ENCODE measurements around the gene EYS.
A peak's percentile ranks its signal among the peaks of the same experiment; 100 is the strongest.
"Not testable (repeated sequence)": the region's sequence is repeated elsewhere in the genome, so short reads cannot be mapped to it uniquely, and the experiment has no call there.

The EYS gene

GRCh38 chr6:64476935-64477334, 1230.1 kb downstream of the EYS start:
- H3K4me3 ChIP-seq (ENCODE audit: low read depth, low read length), result no peak overlapping the region
- TF ChIP-seq CTCF (IDR thresholded peaks at IDR 0.05; ENCODE audit: low read depth, low read length), result no peak

GRCh38 chr6:64469405-64469804, 1237.6 kb downstream of the EYS start:
- not testable (repeated sequence) for H3K4me3 ChIP-seq (ENCODE audit: low read depth, low read length)
- peak; percentile 28; the same call in 1 of the 2 replicates for TF ChIP-seq CTCF (IDR thresholded peaks at IDR 0.05; ENCODE audit: low read depth, low read length)

GRCh38 chr6:64467656-64468055, 1239.4 kb downstream of the EYS start:
- H3K4me3 ChIP-seq (ENCODE audit: low read depth, low read length), result no peak overlapping the region
- TF ChIP-seq CTCF (IDR thresholded peaks at IDR 0.05; ENCODE audit: low read depth, low read length), result no peak

GRCh38 chr6:64459411-64459944, 1247.5 kb downstream of the EYS start:
- no peak for TF ChIP-seq CTCF (IDR thresholded peaks at IDR 0.05; ENCODE audit: low read depth, low read length)
- H3K4me3 ChIP-seq (ENCODE audit: low read depth, low read length), result no peak overlapping the region

- not testable (repeated sequence) for H3K4me3 ChIP-seq (ENCODE audit: low read depth, low read length)
Observed at GRCh38 chr6:64448101-64448500, 1258.9 kb downstream of the EYS start.

GRCh38 chr6:64445038-64445437, 1262.0 kb downstream of the EYS start:
- H3K4me3 ChIP-seq (ENCODE audit: low read depth, low read length), result no peak overlapping the region
- TF ChIP-seq CTCF (IDR thresholded peaks at IDR 0.05; ENCODE audit: low read depth, low read length), result no peak

- TF ChIP-seq CTCF (IDR thresholded peaks at IDR 0.05; ENCODE audit: low read depth, low read length), result no peak
- no peak overlapping the region for H3K4me3 ChIP-seq (ENCODE audit: low read depth, low read length)
Observed at GRCh38 chr6:64439274-64439673, 1267.8 kb downstream of the EYS start.

GRCh38 chr6:64437996-64438395, 1269.0 kb downstream of the EYS start:
- TF ChIP-seq CTCF (IDR thresholded peaks at IDR 0.05; ENCODE audit: low read depth, low read length), result no peak
- H3K4me3 ChIP-seq (ENCODE audit: low read depth, low read length), result no peak overlapping the region
